SJCRH30 (cell line): ENCODE results near the gene RSRC1. TPM values are rescaled to one million over a fixed set of nuclear protein-coding genes. Genes with fewer than 3 reads are reported as not detected.
"Not testable (repeated sequence)": the region's sequence is repeated elsewhere in the genome, so short reads cannot be mapped to it uniquely, and the experiment has no call there.

Experiments
- DNase-seq, 2 experiments: peaks; one replicate each; pipeline ENCODE4 v3.0.0-alpha.2; 2015 to 2020
- H3K27ac ChIP-seq: fragments of 250-450 bp; sonication (Bioruptor Pico); 2 replicates; pipeline ENCODE4 v1.5.1; 2020; ENCODE audit warnings: mild to moderate bottlenecking, moderate library complexity
- H3K27me3 ChIP-seq: fragments of 250-450 bp; sonication (Bioruptor Pico); 2 replicates; pipeline ENCODE4 v1.5.1; 2020; ENCODE audit warnings: mild to moderate bottlenecking, moderate library complexity
- H3K36me3 ChIP-seq: fragments of 250-450 bp; sonication (Bioruptor Pico); 2 replicates; pipeline ENCODE4 v1.5.1; 2020; ENCODE audit warnings: mild to moderate bottlenecking, moderate library complexity
- H3K4me1 ChIP-seq: fragments of 250-450 bp; sonication (Bioruptor Pico); 2 replicates; pipeline ENCODE4 v1.5.1; 2020; ENCODE audit warnings: mild to moderate bottlenecking, moderate library complexity
- H3K4me3 ChIP-seq: fragments of 250-450 bp; sonication (Bioruptor Pico); 2 replicates; pipeline ENCODE4 v1.5.1; 2020; ENCODE audit warnings: mild to moderate bottlenecking, moderate library complexity
- H3K9me3 ChIP-seq: fragments of 250-450 bp; sonication (Bioruptor Pico); replicated peaks from 2 replicates; pipeline ENCODE4 v1.5.1; 2020; ENCODE audit warnings: mild to moderate bottlenecking, moderate library complexity
- total RNA-seq: library from RNA; depleted of rRNA; stranded (reverse); fragments of >200 nt; shearing (Covaris generic); gene quantifications from 2 replicates; pipeline ENCODE4 v1.2.3, GENCODE V29; 2014

RSRC1 gene
- total RNA-seq, 1 experiment from 2014 or later, result 57.2 TPM

- no peak for DNase-seq
- no peaks in the 10 kb centered on the region for H3K27me3 ChIP-seq
- no peaks in the 10 kb centered on the region for H3K9me3 ChIP-seq
- H3K36me3 ChIP-seq, result no peaks in the 10 kb centered on the region
- no peak overlapping the region for H3K4me3 ChIP-seq
- H3K27ac ChIP-seq, result no peak overlapping the region
- no peaks in the 10 kb centered on the region for H3K4me1 ChIP-seq
These were observed 157.1 kb downstream of the RSRC1 start for GRCh38 chr3:158267015-158267414.

GRCh38 chr3:158269942-158270341 is 160.1 kb downstream of the RSRC1 start:
- no peak for DNase-seq
- H3K27me3 ChIP-seq, result no peaks in the 10 kb centered on the region
- H3K4me3 ChIP-seq, result no peak overlapping the region
- no peaks in the 10 kb centered on the region for H3K36me3 ChIP-seq
- no peaks in the 10 kb centered on the region for H3K9me3 ChIP-seq
- H3K27ac ChIP-seq, result no peak overlapping the region
- no peaks in the 10 kb centered on the region for H3K4me1 ChIP-seq

- Histone ChIP-seq H3K36me3 (no peaks in the 10 kb centered on the region), H3K4me3 (no peak overlapping the region), H3K9me3 (no peaks in the 10 kb centered on the region), H3K27me3 (no peaks in the 10 kb centered on the region), H3K4me1 (no peaks in the 10 kb centered on the region), H3K27ac (no peak overlapping the region)
- DNase-seq, result no peak
These were observed 162.2 kb downstream of the RSRC1 start for GRCh38 chr3:158272081-158272480.

- DNase-seq, result no peak
- H3K4me3 ChIP-seq, result no peak overlapping the region
- H3K9me3 ChIP-seq, result no peaks in the 10 kb centered on the region
- H3K4me1 ChIP-seq, result no peaks in the 10 kb centered on the region
- no peaks in the 10 kb centered on the region; the same call in 1 of the 2 replicates for H3K36me3 ChIP-seq
- no peaks in the 10 kb centered on the region for H3K27me3 ChIP-seq
- no peak overlapping the region for H3K27ac ChIP-seq
These were observed 163.8 kb downstream of the RSRC1 start for GRCh38 chr3:158273656-158274055.

- no peak for DNase-seq
- Histone ChIP-seq H3K27me3 (no peaks in the 10 kb centered on the region), H3K4me1 (no peaks in the 10 kb centered on the region), H3K36me3 (no peaks in the 10 kb centered on the region; the same call in 1 of the 2 replicates), H3K9me3 (no peaks in the 10 kb centered on the region), H3K4me3 (no peak overlapping the region), H3K27ac (no peak overlapping the region)
These were observed 168.3 kb downstream of the RSRC1 start for GRCh38 chr3:158278187-158278586.

GRCh38 chr3:158279609-158280008 is 169.7 kb downstream of the RSRC1 start:
- H3K4me3 ChIP-seq, result no peak overlapping the region
- DNase-seq, result no peak
- H3K9me3 ChIP-seq, result no peaks in the 10 kb centered on the region
- H3K27ac ChIP-seq, result no peak overlapping the region
- H3K36me3 ChIP-seq, result no peaks in the 10 kb centered on the region; the same call in 1 of the 2 replicates
- no peaks in the 10 kb centered on the region for H3K27me3 ChIP-seq
- no peaks in the 10 kb centered on the region for H3K4me1 ChIP-seq

- no peaks in the 10 kb centered on the region for H3K9me3 ChIP-seq
- no peaks in the 10 kb centered on the region for H3K27me3 ChIP-seq
- no peaks in the 10 kb centered on the region for H3K36me3 ChIP-seq
- DNase-seq, result no peak
- no peaks in the 10 kb centered on the region for H3K4me1 ChIP-seq
- H3K27ac ChIP-seq, result no peak overlapping the region
- no peak overlapping the region for H3K4me3 ChIP-seq
These were observed 185.9 kb downstream of the RSRC1 start for GRCh38 chr3:158295771-158296170.

- no peaks in the 10 kb centered on the region for H3K9me3 ChIP-seq
- no peak overlapping the region for H3K27ac ChIP-seq
- H3K4me1 ChIP-seq, result peaks cover 1% of the 10 kb centered on the region; the same call in 1 of the 2 replicates
- no peaks in the 10 kb centered on the region for H3K36me3 ChIP-seq
- no peak overlapping the region for H3K4me3 ChIP-seq
- DNase-seq, result no peak
- H3K27me3 ChIP-seq, result no peaks in the 10 kb centered on the region
These were observed 188.1 kb downstream of the RSRC1 start for GRCh38 chr3:158297940-158298339.

GRCh38 chr3:158308236-158308928 is 198.5 kb downstream of the RSRC1 start:
- H3K9me3 ChIP-seq, result no peaks in the 10 kb centered on the region
- H3K4me3 ChIP-seq, result no peak overlapping the region
- H3K4me1 ChIP-seq, result no peaks in the 10 kb centered on the region
- no peak overlapping the region for H3K27ac ChIP-seq
- no peaks in the 10 kb centered on the region for H3K27me3 ChIP-seq
- no peak for DNase-seq
- no peaks in the 10 kb centered on the region for H3K36me3 ChIP-seq

GRCh38 chr3:158312560-158313141 is 202.8 kb downstream of the RSRC1 start:
- no peak for DNase-seq

GRCh38 chr3:158313338-158313927 is 203.5 kb downstream of the RSRC1 start:
- no peak overlapping the region for H3K27ac ChIP-seq
- no peaks in the 10 kb centered on the region for H3K27me3 ChIP-seq
- H3K9me3 ChIP-seq, result no peaks in the 10 kb centered on the region
- H3K4me3 ChIP-seq, result no peak overlapping the region
- DNase-seq, result peak in 1 of 2 experiments; percentile 53
- no peaks in the 10 kb centered on the region for H3K4me1 ChIP-seq
- H3K36me3 ChIP-seq, result no peaks in the 10 kb centered on the region

More at GRCh38 chr3:158312560-158313141, 202.8 kb downstream of the RSRC1 start:
- Histone ChIP-seq H3K4me3 (no peak overlapping the region), H3K27ac (no peak overlapping the region), H3K9me3 (no peaks in the 10 kb centered on the region), H3K27me3 (no peaks in the 10 kb centered on the region), H3K4me1 (no peaks in the 10 kb centered on the region), H3K36me3 (no peaks in the 10 kb centered on the region)

GRCh38 chr3:158314426-158315357 is 204.8 kb downstream of the RSRC1 start:
- DNase-seq, result no peak
- Histone ChIP-seq H3K4me1 (no peaks in the 10 kb centered on the region), H3K27me3 (no peaks in the 10 kb centered on the region), H3K36me3 (no peaks in the 10 kb centered on the region), H3K4me3 (no peak overlapping the region), H3K27ac (no peak overlapping the region), H3K9me3 (no peaks in the 10 kb centered on the region)

- H3K27ac ChIP-seq, H3K4me1 ChIP-seq, H3K4me3 ChIP-seq, H3K27me3 ChIP-seq, DNase-seq, H3K9me3 ChIP-seq, H3K36me3 ChIP-seq: not testable (repeated sequence)
These were observed 220.0 kb downstream of the RSRC1 start for GRCh38 chr3:158329696-158330441.

GRCh38 chr3:158330870-158331269 is 221.0 kb downstream of the RSRC1 start:
- no peaks in the 10 kb centered on the region for H3K9me3 ChIP-seq
- H3K27me3 ChIP-seq, result no peaks in the 10 kb centered on the region
- no peak for DNase-seq
- no peak overlapping the region for H3K4me3 ChIP-seq
- no peaks in the 10 kb centered on the region for H3K4me1 ChIP-seq
- H3K27ac ChIP-seq, result no peak overlapping the region
- no peaks in the 10 kb centered on the region for H3K36me3 ChIP-seq
